MM.1S (cell line): ENCODE data around the gene TARBP1.

Experiments
- DNase-seq: peaks from one replicate; pipeline ENCODE4 v3.0.0-alpha.2; 2015
- H2AFZ ChIP-seq: fragments of 300-600 bp; sonication (generic); 2 replicates; pipeline ENCODE4 v1.6.0; 2016; ENCODE audit warnings: antibody characterized with exemption, low read length
- H3F3A ChIP-seq: fragments of 300-600 bp; sonication (generic); 2 replicates; pipeline ENCODE4 v1.6.1; 2016; ENCODE audit warnings: mild to moderate bottlenecking, antibody characterized with exemption, low read length, moderate library complexity, mixed read lengths; ENCODE audit not compliant: insufficient read depth
- H3K27ac ChIP-seq: fragments of 300-600 bp; sonication (generic); 2 replicates; pipeline ENCODE4 v1.5.1; 2016; ENCODE audit warnings: mild to moderate bottlenecking, low read length
- H3K27me3 ChIP-seq: fragments of 300-600 bp; sonication (generic); replicated peaks from 2 replicates; pipeline ENCODE4 v1.6.0; 2016; ENCODE audit warnings: low read length; ENCODE audit not compliant: insufficient read depth
- H3K36me3 ChIP-seq: fragments of 300-600 bp; sonication (generic); replicated peaks from 2 replicates; pipeline ENCODE4 v1.6.1; 2016; ENCODE audit warnings: mild to moderate bottlenecking, low read length, mixed read lengths; ENCODE audit not compliant: insufficient read depth
- H3K4me1 ChIP-seq: fragments of 300-600 bp; sonication (generic); 2 replicates; pipeline ENCODE4 v1.6.1; 2016; ENCODE audit warnings: low read length, mixed read lengths
- H3K4me2 ChIP-seq: fragments of 300-600 bp; sonication (generic); 2 replicates; pipeline ENCODE4 v1.6.0; 2016; ENCODE audit warnings: low read depth, low read length
- H3K4me3 ChIP-seq: fragments of 300-600 bp; sonication (generic); 2 replicates; pipeline ENCODE4 v1.5.1; 2016; ENCODE audit warnings: low read length, mixed read lengths
- H3K79me2 ChIP-seq: fragments of 300-600 bp; sonication (generic); 2 replicates; pipeline ENCODE4 v1.6.1; 2016; ENCODE audit warnings: mixed run types, low read length, mixed read lengths
- H3K9ac ChIP-seq: fragments of 300-600 bp; sonication (generic); 2 replicates; pipeline ENCODE4 v1.6.1; 2016; ENCODE audit warnings: low read length, mixed read lengths
- H3K9me2 ChIP-seq: fragments of 300-600 bp; sonication (generic); replicated peaks from 2 replicates; pipeline ENCODE4 v1.6.1; 2016; ENCODE audit warnings: mild to moderate bottlenecking, low read length, mixed read lengths; ENCODE audit not compliant: insufficient read depth
- H3K9me3 ChIP-seq: fragments of 300-600 bp; sonication (generic); replicated peaks from 2 replicates; pipeline ENCODE4 v1.6.1; 2016; ENCODE audit warnings: mild to moderate bottlenecking, low read length, mixed read lengths; ENCODE audit not compliant: insufficient read depth
- H4K20me1 ChIP-seq: fragments of 300-600 bp; sonication (generic); 2 replicates; pipeline ENCODE4 v1.6.1; 2016; ENCODE audit warnings: mild to moderate bottlenecking, low read length, moderate library complexity, mixed read lengths; ENCODE audit not compliant: insufficient read depth
- EZH2 ChIP-seq: fragments of 300-600 bp; sonication (generic); optimal IDR thresholded peaks from 2 replicates; pipeline ENCODE3; 2017; ENCODE audit warnings: low read depth, mild to moderate bottlenecking, antibody characterized with exemption, low read length, mixed read lengths
- EZH2phosphoT487 ChIP-seq: fragments of 300-600 bp; sonication (generic); IDR thresholded peaks from 2 replicates; pipeline ENCODE4 v1.6.1; 2018; ENCODE audit warnings: antibody characterized with exemption, low read length
- TF ChIP-seq, protein P1 (sequence below): fragments of 300-600 bp; sonication (generic); IDR thresholded peaks from 2 replicates; pipeline ENCODE4 v1.5.1; 2016; ENCODE audit warnings: antibody characterized with exemption, low read length, mixed read lengths

The TARBP1 gene

GRCh38 chr1:234397732-234398131 is 81.2 kb downstream of the TARBP1 start:
- DNase-seq, result no peak
- 0 out of 2 replicates have a peak overlapping the region, but pooled peaks have one; percentile 7 for H3K4me2 ChIP-seq

GRCh38 chr1:234396871-234397270 is 82.1 kb downstream of the TARBP1 start:
- peak; percentile 80 for DNase-seq
- Histone ChIP-seq H3K27ac (peak overlapping the region; percentile 43; the same call in 1 of the 2 replicates), H3K9ac (peak overlapping the region; percentile 28), H3K4me2 (peak overlapping the region; percentile 65), H3K79me2 (no peaks in the 10 kb centered on the region), H3K9me3 (no peaks in the 10 kb centered on the region), H3K27me3 (no peaks in the 10 kb centered on the region), H3F3A (peaks cover 20% of the 10 kb centered on the region), H3K4me1 (peaks cover 18% of the 10 kb centered on the region), H4K20me1 (no peaks in the 10 kb centered on the region), H3K9me2 (no peaks in the 10 kb centered on the region), H3K36me3 (no peaks in the 10 kb centered on the region), H3K4me3 (peak overlapping the region; percentile 25; the same call in 1 of the 2 replicates), H2AFZ (peak overlapping the region; percentile 82)
- no peak for TF ChIP-seq EZH2phosphoT487
- TF ChIP-seq, protein P1, sequence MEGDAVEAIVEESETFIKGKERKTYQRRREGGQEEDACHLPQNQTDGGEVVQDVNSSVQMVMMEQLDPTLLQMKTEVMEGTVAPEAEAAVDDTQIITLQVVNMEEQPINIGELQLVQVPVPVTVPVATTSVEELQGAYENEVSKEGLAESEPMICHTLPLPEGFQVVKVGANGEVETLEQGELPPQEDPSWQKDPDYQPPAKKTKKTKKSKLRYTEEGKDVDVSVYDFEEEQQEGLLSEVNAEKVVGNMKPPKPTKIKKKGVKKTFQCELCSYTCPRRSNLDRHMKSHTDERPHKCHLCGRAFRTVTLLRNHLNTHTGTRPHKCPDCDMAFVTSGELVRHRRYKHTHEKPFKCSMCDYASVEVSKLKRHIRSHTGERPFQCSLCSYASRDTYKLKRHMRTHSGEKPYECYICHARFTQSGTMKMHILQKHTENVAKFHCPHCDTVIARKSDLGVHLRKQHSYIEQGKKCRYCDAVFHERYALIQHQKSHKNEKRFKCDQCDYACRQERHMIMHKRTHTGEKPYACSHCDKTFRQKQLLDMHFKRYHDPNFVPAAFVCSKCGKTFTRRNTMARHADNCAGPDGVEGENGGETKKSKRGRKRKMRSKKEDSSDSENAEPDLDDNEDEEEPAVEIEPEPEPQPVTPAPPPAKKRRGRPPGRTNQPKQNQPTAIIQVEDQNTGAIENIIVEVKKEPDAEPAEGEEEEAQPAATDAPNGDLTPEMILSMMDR, result no peak
- TF ChIP-seq EZH2, result no peak

More at GRCh38 chr1:234397732-234398131, 81.2 kb downstream of the TARBP1 start:
- Histone ChIP-seq H3K79me2 (no peaks in the 10 kb centered on the region), H4K20me1 (no peaks in the 10 kb centered on the region), H3K27me3 (no peaks in the 10 kb centered on the region), H3K9me3 (no peaks in the 10 kb centered on the region), H3K4me1 (peaks cover 18% of the 10 kb centered on the region), H3K4me3 (no peak overlapping the region), H3K27ac (no peak overlapping the region), H3K36me3 (no peaks in the 10 kb centered on the region), H3K9me2 (no peaks in the 10 kb centered on the region), H2AFZ (no peak overlapping the region), H3K9ac (no peak overlapping the region), H3F3A (peaks cover 20% of the 10 kb centered on the region)
- TF ChIP-seq EZH2phosphoT487, result no peak
- TF ChIP-seq, protein P1, result no peak
- no peak for TF ChIP-seq EZH2

- Histone ChIP-seq H3K79me2 (no peaks in the 10 kb centered on the region), H3K9me3 (no peaks in the 10 kb centered on the region), H3K36me3 (no peaks in the 10 kb centered on the region), H3K9ac (no peak overlapping the region), H3K9me2 (no peaks in the 10 kb centered on the region), H2AFZ (peak overlapping the region; percentile 82), H4K20me1 (no peaks in the 10 kb centered on the region), H3F3A (peaks cover 20% of the 10 kb centered on the region), H3K4me2 (peak overlapping the region; percentile 65; the same call in 1 of the 2 replicates), H3K4me1 (peaks cover 16% of the 10 kb centered on the region), H3K4me3 (no peak overlapping the region), H3K27me3 (no peaks in the 10 kb centered on the region), H3K27ac (no peak overlapping the region; the same call in 1 of the 2 replicates)
- TF ChIP-seq, protein P1, result no peak
- TF ChIP-seq EZH2 (no peak), EZH2phosphoT487 (no peak)
- DNase-seq, result no peak
Measured at GRCh38 chr1:234396092-234396491, 82.9 kb downstream of the TARBP1 start.
